Measurements from ENCODE around the gene TRIM56. TPM values are rescaled to one million over a fixed set of nuclear protein-coding genes. Genes with fewer than 3 reads are reported as not detected.
A peak's percentile ranks its signal among the peaks of the same experiment; 100 is the strongest.

Gene TRIM56
- total and polyA plus RNA-seq, 2 of the 13 experiments (the other 11 are each of a cell fraction or from before 2014, with no cell fraction given), result 3.2 to 7.1 TPM

GRCh38 chr7:101108330-101108857 is 23.1 kb downstream of the TRIM56 start (continued):
- TF ChIP-seq HNRNPK (IDR thresholded peaks at IDR 0.05; ENCODE audit: low read depth, low read length, poor library complexity, severe bottlenecking) (no peak), MAX (IDR thresholded peaks at IDR 0.05) (peak; percentile 62), NONO (IDR thresholded peaks at IDR 0.05) (no peak), NONO (CRISPR knock-in tag; conservative IDR thresholded peaks at IDR 0.05) (0 out of 2 replicates have a peak, but pooled peaks have one; percentile 38), UBTF (CRISPR knock-in tag; IDR thresholded peaks at IDR 0.05) (no peak), ZBTB1 (CRISPR knock-in tag; IDR thresholded peaks at IDR 0.05; ENCODE audit: borderline replicate concordance) (no peak), CBX1 (IDR thresholded peaks at IDR 0.05; ENCODE audit: low read depth) (no peak), DZIP1 (CRISPR knock-in tag; IDR thresholded peaks at IDR 0.05) (no peak), NR3C1 (CRISPR knock-in tag; IDR thresholded peaks at IDR 0.05) (no peak), NR2F1 (CRISPR knock-in tag; IDR thresholded peaks at IDR 0.05) (peak in 1 of 2 experiments; percentile 33; a peak in 1 of 4 replicates), NBN (conservative IDR thresholded peaks at IDR 0.05) (no peak), PHF21A (CRISPR knock-in tag; IDR thresholded peaks at IDR 0.05) (peak; percentile 94), RBM39 (IDR thresholded peaks at IDR 0.05; ENCODE audit: low read depth, low read length, poor library complexity, severe bottlenecking) (no peak), ZNF567 (CRISPR knock-in tag; IDR thresholded peaks at IDR 0.05; ENCODE audit: borderline replicate concordance) (no peak), ATF5 (CRISPR knock-in tag; IDR thresholded peaks at IDR 0.05; ENCODE audit: low read depth) (no peak), TOE1 (CRISPR knock-in tag; IDR thresholded peaks at IDR 0.05) (no peak), SP140L (CRISPR knock-in tag; IDR thresholded peaks at IDR 0.05; ENCODE audit: borderline replicate concordance) (no peak), POLR2AphosphoS2 (IDR thresholded peaks at IDR 0.05; ENCODE audit: low read depth, low read length) (no peak), GLI4 (CRISPR knock-in tag; IDR thresholded peaks at IDR 0.05; ENCODE audit: borderline replicate concordance) (no peak), ZNF331 (CRISPR knock-in tag; IDR thresholded peaks at IDR 0.05) (0 out of 2 replicates have a peak, but pooled peaks have one; percentile 14), ZNF343 (CRISPR knock-in tag; IDR thresholded peaks at IDR 0.05) (0 out of 2 replicates have a peak, but pooled peaks have one; percentile 53), ZNF546 (CRISPR knock-in tag; conservative IDR thresholded peaks at IDR 0.05) (no peak), ZNF720 (CRISPR knock-in tag; IDR thresholded peaks at IDR 0.05) (no peak), MAFF (IDR thresholded peaks at IDR 0.05; ENCODE audit: low read depth, low read length) (no peak)
